ENCODE data around the gene DNAH5. TPM values are rescaled to one million over a fixed set of nuclear protein-coding genes. Genes with fewer than 3 reads are reported as not detected.

The DNAH5 gene
- total RNA-seq, 1 experiment from 2014 or later = 8.0 TPM

- Histone ChIP-seq H3K4me3 (ENCODE audit: low read depth in 2 of 2, low read length in 2 of 2) (no peak overlapping the region), H3K27me3 (ENCODE audit: control insufficient read depth, insufficient read depth, low read length) (no peaks in the 10 kb centered on the region), H3K27ac (ENCODE audit: low read length) (no peak overlapping the region), H3K36me3 (ENCODE audit: control insufficient read depth, insufficient read depth, low read length) (no peaks in the 10 kb centered on the region), H3K4me1 (ENCODE audit: control insufficient read depth, insufficient read depth, low read length) (no peaks in the 10 kb centered on the region), H3K9me3 (ENCODE audit: control insufficient read depth, insufficient read depth, low read depth, low read length) (no peaks in the 10 kb centered on the region)
- in situ Hi-C loops (cut with HindIII; ENCODE audit: low pct_unique_long_range_greater_than_20kb, low sequenced_read_pairs) (no loop called here), intact Hi-C loops (cut with micrococcal nuclease; ENCODE audit: unreplicated experiment) (no loop called here)
- TF ChIP-seq POLR2AphosphoS5 (IDR thresholded peaks at IDR 0.05; ENCODE audit: low read depth, low read length) (no peak), TCF7L2 (IDR thresholded peaks at IDR 0.05; ENCODE audit: low read depth, low read length) (no peak)
- ChIA-PET CTCF (no interaction called here), POLR2A (no interaction called here)
- DNase-seq (ENCODE audit: low read depth, low spot score) (no peak), ATAC-seq (no peak)
- no TSS peak for BruUV-seq (replicated peaks)
These were observed 178.3 kb downstream of the DNAH5 start for GRCh38 chr5:13766236-13766635.

GRCh38 chr5:13763719-13764118, 180.8 kb downstream of the DNAH5 start:
- DNase-seq (ENCODE audit: low read depth, low spot score) (no peak), ATAC-seq (no peak)
- no peak overlapping the region for H3K4me3 ChIP-seq (ENCODE audit: low read depth in 2 of 2, low read length in 2 of 2)
- no peak for TF ChIP-seq TCF7L2 (IDR thresholded peaks at IDR 0.05; ENCODE audit: low read depth, low read length)
- TF ChIP-seq SIN3A (IDR thresholded peaks at IDR 0.05; ENCODE audit: borderline replicate concordance, insufficient read depth, low read depth, low read length) = no peak
- TF ChIP-seq REST (IDR thresholded peaks at IDR 0.05; ENCODE audit: insufficient read depth in 1 of 2, low read depth in 2 of 2, low read length in 1 of 2) = no peak
- TF ChIP-seq CTCF (IDR thresholded peaks at IDR 0.05) = no peak
- no peak for TF ChIP-seq POLR2AphosphoS5 (IDR thresholded peaks at IDR 0.05; ENCODE audit: low read depth, low read length)
- no peaks in the 10 kb centered on the region for H3K27me3 ChIP-seq (ENCODE audit: control insufficient read depth, insufficient read depth, low read length)
- intact Hi-C loops (cut with micrococcal nuclease; ENCODE audit: unreplicated experiment) (no loop called here), in situ Hi-C loops (cut with HindIII; ENCODE audit: low pct_unique_long_range_greater_than_20kb, low sequenced_read_pairs) (no loop called here)
- H3K27ac ChIP-seq (ENCODE audit: low read length) = no peak overlapping the region
- ChIA-PET POLR2A (no interaction called here), CTCF (no interaction called here)
- no peaks in the 10 kb centered on the region for H3K4me1 ChIP-seq (ENCODE audit: control insufficient read depth, insufficient read depth, low read length)
- no TSS peak for BruUV-seq (replicated peaks)
- H3K36me3 ChIP-seq (ENCODE audit: control insufficient read depth, insufficient read depth, low read length) = no peaks in the 10 kb centered on the region
- no peaks in the 10 kb centered on the region for H3K9me3 ChIP-seq (ENCODE audit: control insufficient read depth, insufficient read depth, low read depth, low read length)

- ATAC-seq = no peak
- no peaks in the 10 kb centered on the region for H3K36me3 ChIP-seq (ENCODE audit: control insufficient read depth, insufficient read depth, low read length)
- no TSS peak for BruUV-seq (replicated peaks)
- POLR2A ChIA-PET = no interaction called here
- H3K27ac ChIP-seq (ENCODE audit: low read length) = no peak overlapping the region
- no peak for DNase-seq (ENCODE audit: low read depth, low spot score)
- no peaks in the 10 kb centered on the region for H3K9me3 ChIP-seq (ENCODE audit: control insufficient read depth, insufficient read depth, low read depth, low read length)
- in situ Hi-C loops (cut with HindIII; ENCODE audit: low pct_unique_long_range_greater_than_20kb, low sequenced_read_pairs) (no loop called here), intact Hi-C loops (cut with micrococcal nuclease; ENCODE audit: unreplicated experiment) (no loop called here)
- no peak overlapping the region for H3K4me3 ChIP-seq (ENCODE audit: low read depth in 2 of 2, low read length in 2 of 2)
- TF ChIP-seq REST (IDR thresholded peaks at IDR 0.05; ENCODE audit: insufficient read depth in 1 of 2, low read depth in 2 of 2, low read length in 1 of 2) = no peak
- no peak for TF ChIP-seq SIN3A (IDR thresholded peaks at IDR 0.05; ENCODE audit: borderline replicate concordance, insufficient read depth, low read depth, low read length)
- no peak for TF ChIP-seq TCF7L2 (IDR thresholded peaks at IDR 0.05; ENCODE audit: low read depth, low read length)
- TF ChIP-seq POLR2AphosphoS5 (IDR thresholded peaks at IDR 0.05; ENCODE audit: low read depth, low read length) = no peak
- no peak for TF ChIP-seq CTCF (IDR thresholded peaks at IDR 0.05)
- CTCF ChIA-PET = no interaction called here
- H3K27me3 ChIP-seq (ENCODE audit: control insufficient read depth, insufficient read depth, low read length) = no peaks in the 10 kb centered on the region
- H3K4me1 ChIP-seq (ENCODE audit: control insufficient read depth, insufficient read depth, low read length) = no peaks in the 10 kb centered on the region
These were observed 194.7 kb downstream of the DNAH5 start for GRCh38 chr5:13749766-13750165.
